CD4-positive, alpha-beta T cell treated with Interleukin-12 subunit alpha and Interleukin-12 subunit beta, for 1 hour (primary cell): Measurements from ENCODE around the gene ARID5B.

Experiments
- DNase-seq: peaks from one replicate; pipeline ENCODE4 v3.0.0-alpha.2; 2020

The ARID5B gene

DNA sequence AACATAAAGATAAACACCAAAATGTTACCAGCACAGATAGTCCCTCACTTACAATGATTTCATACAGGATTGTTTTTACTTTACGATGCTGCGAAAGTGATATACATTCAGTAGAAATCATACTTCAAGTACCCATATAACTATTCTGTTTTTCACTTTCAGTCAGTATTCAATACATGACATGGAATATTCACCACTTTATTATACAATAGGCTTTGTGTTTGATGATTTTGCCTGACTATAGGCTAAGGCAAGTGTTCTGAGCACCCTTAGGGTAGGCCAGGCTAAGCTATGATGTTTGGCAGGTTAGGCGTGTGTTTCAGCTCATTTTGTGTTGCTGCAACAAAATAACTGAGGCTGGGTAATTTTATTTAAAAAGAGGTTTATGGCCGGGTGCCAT is 212.2 kb downstream of the ARID5B start:
- DNase-seq, result no peak

DNA sequence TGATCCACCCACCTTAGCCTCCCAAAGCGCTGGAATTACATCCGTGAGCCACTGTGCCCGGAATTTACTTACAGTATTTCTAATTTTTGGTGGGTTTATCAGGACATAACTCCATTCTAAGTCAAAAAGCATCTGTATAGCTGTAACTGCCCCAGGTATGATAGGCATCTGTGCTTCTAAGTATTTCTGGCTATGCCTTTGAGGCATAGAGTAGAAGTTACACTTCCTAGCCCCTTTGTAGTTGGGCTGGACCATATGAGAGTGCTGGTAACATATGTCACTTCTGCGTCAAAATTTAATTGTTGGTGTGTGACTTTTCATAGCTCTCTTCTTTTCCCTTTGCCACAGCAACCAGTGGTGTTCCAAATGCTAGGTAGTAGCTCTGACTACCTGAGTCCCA is 213.8 kb downstream of the ARID5B start:
- DNase-seq, result no peak

DNA sequence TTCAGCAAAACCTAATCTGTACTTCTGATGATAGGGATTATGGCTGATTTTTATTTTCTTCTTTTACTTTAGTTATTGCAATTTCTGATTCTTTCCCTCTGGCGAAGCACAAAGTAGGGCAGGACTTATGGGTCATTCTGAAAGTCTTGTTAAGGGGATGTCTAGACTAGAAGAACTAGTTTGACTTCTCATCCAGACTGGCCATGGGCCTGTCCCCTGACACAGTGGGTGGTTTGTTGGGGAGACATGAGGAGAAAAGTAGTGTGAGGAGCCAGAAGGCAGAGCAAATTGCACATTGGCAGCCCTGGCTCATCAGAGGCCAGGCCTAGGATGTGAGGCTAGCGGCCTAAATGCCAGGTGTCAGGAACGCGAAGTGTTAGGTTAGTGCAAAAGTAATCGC is 214.3 kb downstream of the ARID5B start:
- no peak for DNase-seq

DNA sequence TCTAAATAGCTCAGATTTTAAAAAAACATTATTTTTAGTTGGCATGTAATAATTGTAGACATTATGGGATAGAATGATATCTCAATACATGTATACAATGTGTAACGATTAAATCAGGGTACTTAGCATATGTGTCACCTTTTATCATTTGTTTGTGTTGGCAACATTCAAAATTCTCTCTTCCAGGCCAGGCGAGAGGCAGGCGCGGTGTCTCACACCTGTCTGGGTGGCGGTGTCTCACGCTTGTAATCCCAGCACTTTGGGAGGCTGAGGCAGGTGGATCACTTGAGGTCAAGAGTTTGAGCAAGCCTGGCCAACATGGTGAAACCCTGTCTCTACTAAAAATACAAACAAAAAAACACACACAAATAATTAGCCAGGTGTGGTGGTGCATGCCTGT is 215.4 kb downstream of the ARID5B start:
- no peak for DNase-seq

GRCh38 chr10:62121187-62121530 is 219.7 kb downstream of the ARID5B start:
- peak; percentile 14 for DNase-seq

GRCh38 chr10:62127975-62128374 is 226.5 kb downstream of the ARID5B start:
- DNase-seq, result no peak

- no peak for DNase-seq
These were observed 229.4 kb downstream of the ARID5B start for GRCh38 chr10:62130948-62131347.

DNA sequence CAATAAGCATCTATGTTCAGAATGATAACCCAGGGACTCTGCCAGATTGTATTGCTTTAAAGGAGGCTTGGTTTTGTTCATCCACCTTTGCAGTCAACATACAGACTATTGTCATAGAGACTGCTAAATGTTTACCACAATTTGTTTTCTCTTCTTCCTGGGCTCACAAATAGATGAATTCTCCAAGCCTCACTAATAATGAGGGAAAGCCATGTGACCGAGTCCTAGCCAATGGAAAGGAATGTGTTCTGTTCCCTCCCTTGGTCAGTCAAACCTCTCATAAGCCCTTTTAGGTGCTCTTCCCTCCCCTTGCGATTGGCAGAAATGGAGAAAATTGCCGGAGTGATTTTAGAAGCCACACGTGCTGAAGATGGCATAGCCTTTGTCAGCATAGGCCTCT is 230.2 kb downstream of the ARID5B start:
- DNase-seq, result no peak

- DNase-seq, result no peak
These were observed 232.1 kb downstream of the ARID5B start for GRCh38 chr10:62133618-62134017.

- no peak for DNase-seq
These were observed 235.4 kb downstream of the ARID5B start for GRCh38 chr10:62136931-62137330.
